ENCODE results near the gene SLCO1C1. TPM values are rescaled to one million over a fixed set of nuclear protein-coding genes. Genes with fewer than 3 reads are reported as not detected.
"Not testable (repeated sequence)": the region's sequence is repeated elsewhere in the genome, so short reads cannot be mapped to it uniquely, and the experiment has no call there.

Gene SLCO1C1
- total and polyA plus RNA-seq, 2 donors (not counting 3 experiments of a cell fraction or from before 2014, with no cell fraction given) = 0.07 to 0.66 TPM

GRCh38 chr12:20778969-20779368 is 83.8 kb downstream of the SLCO1C1 start:
- CTCF ChIA-PET = interaction anchor here (1.3 kb wide), 1 partner anchor 171 kb away, joined by 3 read pairs; no protein-coding TSS in a partner anchor
- DNase-seq (ENCODE audit: low read depth, low spot score) (no peak), FAIRE-seq (no peak)
- intact Hi-C loops (cut with micrococcal nuclease) (no loop called here), dilution Hi-C loops (cut with MboI; ENCODE audit: extremely low pct_ligation_motif_present, low sequenced_read_pairs) (no loop called here)
- no peak overlapping the region for H3K9ac ChIP-seq (replicated peaks; ENCODE audit: extremely low read depth, insufficient read depth, low read length)
- H3K9me3 ChIP-seq (replicated peaks; ENCODE audit: control insufficient read depth, insufficient read depth, low read length) = no peaks in the 10 kb centered on the region
- no peaks in the 10 kb centered on the region for H4K20me1 ChIP-seq (replicated peaks; ENCODE audit: control insufficient read depth, extremely low read depth, insufficient read depth, low read length)
- BruUV-seq (replicated peaks) = no TSS peak
- no peak overlapping the region for H3K4me2 ChIP-seq (ENCODE audit: insufficient read depth, low read length)
- H3K79me2 ChIP-seq (ENCODE audit: control insufficient read depth, insufficient read depth, low read length) = no peaks in the 10 kb centered on the region
- no peaks in the 10 kb centered on the region for H3K4me1 ChIP-seq (ENCODE audit: control insufficient read depth, extremely low read depth, insufficient read depth, low read length)
- no peaks in the 10 kb centered on the region for H3K9me1 ChIP-seq (replicated peaks; ENCODE audit: control insufficient read depth, extremely low read depth, insufficient read depth, low read length)
- TF ChIP-seq POLR2A (IDR thresholded peaks at IDR 0.05; ENCODE audit: low read depth, low read length) = no peak
- no peak overlapping the region for H3K27ac ChIP-seq (ENCODE audit: insufficient read depth, low read depth, low read length)
- no peak overlapping the region for H2AFZ ChIP-seq (ENCODE audit: low read depth, low read length)
- no peaks in the 10 kb centered on the region for H3K27me3 ChIP-seq (ENCODE audit: control insufficient read depth in 2 of 2, insufficient read depth in 2 of 2, low read length in 2 of 2)
- POLR2A ChIA-PET = no interaction called here
- no peak overlapping the region for H3K4me3 ChIP-seq (replicated peaks in 1 of 3; ENCODE audit: insufficient read depth in 1 of 3, low read depth in 1 of 3, low read length in 3 of 3)
- no peaks in the 10 kb centered on the region for H3K36me3 ChIP-seq (ENCODE audit: control insufficient read depth in 2 of 2, extremely low read depth in 1 of 2, insufficient read depth in 2 of 2, low read length in 2 of 2)

- H2AFZ ChIP-seq (ENCODE audit: low read depth, low read length); H3K4me2 ChIP-seq (ENCODE audit: insufficient read depth, low read length); H3K4me1 ChIP-seq (ENCODE audit: control insufficient read depth, extremely low read depth, insufficient read depth, low read length); intact Hi-C loops (cut with micrococcal nuclease); dilution Hi-C loops (cut with MboI; ENCODE audit: extremely low pct_ligation_motif_present, low sequenced_read_pairs); H3K9me3 ChIP-seq (replicated peaks; ENCODE audit: control insufficient read depth, insufficient read depth, low read length); H3K27me3 ChIP-seq (ENCODE audit: control insufficient read depth in 2 of 2, insufficient read depth in 2 of 2, low read length in 2 of 2); H4K20me1 ChIP-seq (replicated peaks; ENCODE audit: control insufficient read depth, extremely low read depth, insufficient read depth, low read length); H3K9me1 ChIP-seq (replicated peaks; ENCODE audit: control insufficient read depth, extremely low read depth, insufficient read depth, low read length); DNase-seq (ENCODE audit: low read depth, low spot score); H3K27ac ChIP-seq (ENCODE audit: insufficient read depth, low read depth, low read length); BruUV-seq (replicated peaks); H3K9ac ChIP-seq (replicated peaks; ENCODE audit: extremely low read depth, insufficient read depth, low read length); POLR2A ChIA-PET; FAIRE-seq; H3K79me2 ChIP-seq (ENCODE audit: control insufficient read depth, insufficient read depth, low read length); H3K36me3 ChIP-seq (ENCODE audit: control insufficient read depth in 2 of 2, extremely low read depth in 1 of 2, insufficient read depth in 2 of 2, low read length in 2 of 2); H3K4me3 ChIP-seq (replicated peaks in 1 of 3; ENCODE audit: insufficient read depth in 1 of 3, low read depth in 1 of 3, low read length in 3 of 3): not testable (repeated sequence)
- CTCF ChIA-PET = interaction anchor here (1.3 kb wide), 1 partner anchor 170 kb away, joined by 3 read pairs; no protein-coding TSS in a partner anchor
These were observed 84.8 kb downstream of the SLCO1C1 start for GRCh38 chr12:20779971-20780370.

- H3K9me1 ChIP-seq (replicated peaks; ENCODE audit: control insufficient read depth, extremely low read depth, insufficient read depth, low read length); H3K27ac ChIP-seq (ENCODE audit: insufficient read depth, low read depth, low read length); H3K36me3 ChIP-seq (ENCODE audit: control insufficient read depth in 2 of 2, extremely low read depth in 1 of 2, insufficient read depth in 2 of 2, low read length in 2 of 2); H3K4me2 ChIP-seq (ENCODE audit: insufficient read depth, low read length); H3K4me3 ChIP-seq (replicated peaks in 1 of 3; ENCODE audit: insufficient read depth in 1 of 3, low read depth in 1 of 3, low read length in 3 of 3); H4K20me1 ChIP-seq (replicated peaks; ENCODE audit: control insufficient read depth, extremely low read depth, insufficient read depth, low read length); dilution Hi-C loops (cut with MboI; ENCODE audit: extremely low pct_ligation_motif_present, low sequenced_read_pairs); FAIRE-seq; H3K27me3 ChIP-seq (ENCODE audit: control insufficient read depth in 2 of 2, insufficient read depth in 2 of 2, low read length in 2 of 2); H3K79me2 ChIP-seq (ENCODE audit: control insufficient read depth, insufficient read depth, low read length); intact Hi-C loops (cut with micrococcal nuclease); H3K9me3 ChIP-seq (replicated peaks; ENCODE audit: control insufficient read depth, insufficient read depth, low read length); H3K9ac ChIP-seq (replicated peaks; ENCODE audit: extremely low read depth, insufficient read depth, low read length); BruUV-seq (replicated peaks); DNase-seq (ENCODE audit: low read depth, low spot score); H3K4me1 ChIP-seq (ENCODE audit: control insufficient read depth, extremely low read depth, insufficient read depth, low read length); CTCF ChIA-PET; POLR2A ChIA-PET; H2AFZ ChIP-seq (ENCODE audit: low read depth, low read length): not testable (repeated sequence)
These were observed 88.7 kb downstream of the SLCO1C1 start for GRCh38 chr12:20783796-20784357.

All from endothelial cell of umbilical vein (primary cell).